ENCODE data around the gene PNCK.
"Not testable (repeated sequence)": the region's sequence is repeated elsewhere in the genome, so short reads cannot be mapped to it uniquely, and the experiment has no call there.

Gene PNCK

GRCh38 chrX:153673428-153674218, at the start of gene PNCK:
TSS of gene PNCK (minus strand) at chrX:153673813. CDS start at chrX:153673076, 737 bp downstream.
- DNase-seq: no peak

DNA sequence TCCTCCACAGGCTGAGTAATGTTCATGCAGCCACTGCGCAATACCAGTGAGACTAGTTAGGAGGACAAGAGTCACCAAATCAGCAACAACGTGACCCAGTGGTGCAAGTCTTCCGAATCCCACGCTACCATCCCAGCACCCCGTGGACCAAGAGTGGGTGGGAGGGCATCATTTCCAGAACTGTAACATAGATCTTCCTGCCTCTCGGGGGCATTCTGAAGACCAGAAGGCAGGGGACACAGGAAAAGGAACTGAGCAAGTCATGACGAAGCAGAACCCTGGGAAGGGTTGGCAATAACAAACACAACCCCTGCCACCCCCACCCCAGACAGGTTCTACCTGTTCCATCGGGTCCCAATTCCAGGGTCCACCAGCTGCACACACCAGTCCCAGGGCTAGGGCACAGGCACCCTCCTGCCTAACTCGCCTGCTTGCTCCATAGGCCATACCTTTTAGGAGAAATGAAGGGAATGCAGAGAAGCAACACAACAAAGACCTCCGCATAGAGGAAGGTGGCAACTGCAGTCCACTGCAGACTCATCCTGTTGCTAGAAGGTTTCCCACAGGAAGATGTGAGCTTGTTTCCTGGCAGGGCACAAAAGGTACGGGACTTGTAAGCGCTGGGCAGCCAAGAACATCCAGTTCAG, 49.2 kb upstream of the PNCK start:
- DNase-seq: no peak

DNA sequence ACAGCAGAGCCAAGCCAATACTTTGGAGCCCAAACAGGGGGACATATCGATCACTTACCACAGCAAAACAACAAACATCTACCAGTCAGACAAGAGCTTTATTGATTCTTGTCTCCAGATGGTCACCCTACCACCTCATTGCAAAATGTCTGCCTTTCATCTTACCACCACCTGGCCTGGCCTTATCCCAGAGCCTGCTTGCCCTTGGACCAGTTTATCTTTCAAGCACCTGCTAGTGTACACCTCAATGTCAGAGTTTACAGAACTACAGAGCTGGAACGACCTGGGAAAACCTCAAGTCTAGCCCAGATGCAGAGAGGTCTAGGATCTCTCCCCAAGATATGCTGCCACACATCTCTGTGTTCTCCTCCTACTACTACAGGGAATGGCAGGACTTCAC, 46.1 kb upstream of the PNCK start:
- DNase-seq: no peak

DNA sequence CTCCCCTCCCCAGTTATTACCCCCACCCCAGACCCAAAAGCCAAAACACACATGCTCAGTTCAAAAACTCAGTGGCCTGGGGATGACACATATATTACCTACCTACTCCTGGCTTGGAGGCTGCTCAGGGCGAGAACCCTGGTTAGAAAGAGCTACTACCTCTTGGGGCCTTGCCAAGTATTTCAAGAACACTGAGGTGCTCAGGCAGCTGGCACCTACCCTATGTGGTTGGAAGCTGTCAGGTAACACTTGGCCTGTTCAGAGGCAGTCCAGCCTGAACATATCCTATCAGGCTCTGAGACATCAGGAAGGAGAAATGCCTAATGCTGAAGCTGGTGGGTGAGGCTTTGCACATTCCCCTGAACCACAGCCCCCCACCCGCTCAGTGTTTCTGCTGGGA, 45.6 kb upstream of the PNCK start:
- no peak for DNase-seq

- DNase-seq: no peak
These were observed 43.8 kb upstream of the PNCK start for GRCh38 chrX:153717445-153717844.

GRCh38 chrX:153714256-153714655, 40.6 kb upstream of the PNCK start:
- DNase-seq: no peak

DNA sequence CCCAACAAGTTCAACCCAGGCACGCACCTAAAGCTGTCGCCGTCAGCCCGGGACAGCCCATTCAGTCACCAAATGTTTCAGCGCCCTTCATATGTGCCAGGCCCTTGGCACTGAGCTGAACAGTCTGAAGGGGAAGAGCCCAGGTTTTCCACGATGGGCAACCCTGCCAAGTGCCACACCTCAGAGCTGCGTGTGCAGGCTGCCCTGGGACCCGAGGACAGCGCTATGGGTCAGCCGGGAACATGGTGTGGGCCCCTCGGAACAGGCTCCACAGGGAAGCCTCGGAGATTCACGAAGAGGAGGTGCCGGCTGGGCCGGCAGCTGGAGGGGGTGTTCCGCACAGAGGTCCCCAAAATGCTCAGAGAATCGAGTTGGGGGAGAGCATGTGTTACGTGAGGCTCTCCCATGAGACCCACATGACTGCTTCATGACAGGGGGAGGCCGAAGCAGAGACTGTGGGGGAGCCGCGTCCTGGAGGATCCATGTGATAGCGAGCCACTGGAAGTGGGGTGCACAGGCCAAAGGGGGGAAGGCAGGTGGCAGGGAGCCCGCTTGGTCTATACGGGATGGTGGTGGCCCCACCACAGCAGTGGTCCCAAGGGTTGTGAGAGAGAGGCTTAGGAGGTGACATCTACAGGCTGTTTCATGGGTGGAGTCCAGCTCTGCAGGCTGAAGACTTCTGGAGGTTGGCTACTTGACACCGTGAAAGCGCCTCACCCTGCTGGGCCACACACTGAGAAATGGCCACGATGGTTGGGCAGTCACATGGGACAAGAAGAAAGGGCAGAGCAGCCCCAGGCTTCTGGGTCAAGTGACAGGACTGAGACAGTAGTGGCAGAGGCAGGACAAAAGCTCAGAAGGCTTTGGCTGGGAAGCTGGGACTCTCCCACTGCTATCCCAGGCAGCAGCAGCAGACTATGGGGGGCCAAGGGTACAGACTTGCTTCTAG, 36.4 kb upstream of the PNCK start:
- DNase-seq: no peak

GRCh38 chrX:153708415-153708814, 34.8 kb upstream of the PNCK start:
- DNase-seq: no peak

DNA sequence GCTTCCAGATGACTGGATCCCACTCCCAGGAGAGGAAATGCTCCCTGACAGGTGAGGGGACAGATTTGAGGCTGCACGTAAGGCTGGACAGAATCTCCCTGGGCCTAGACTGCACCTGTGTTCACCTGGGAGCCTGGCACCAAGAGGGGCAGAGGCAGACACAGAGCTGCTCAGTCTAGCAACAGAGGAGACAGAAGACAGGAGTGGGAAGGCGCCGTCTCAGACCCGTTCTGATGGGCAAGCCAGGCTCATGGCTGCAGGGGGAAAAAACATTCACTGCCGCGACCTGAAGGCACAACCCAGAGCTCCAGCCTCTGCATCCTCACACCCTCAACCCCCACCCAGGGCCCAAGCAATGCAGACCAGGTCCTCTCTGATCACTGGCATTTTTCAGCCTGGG, 33.8 kb upstream of the PNCK start:
- DNase-seq: no peak

- DNase-seq: no peak
These were observed 33.2 kb upstream of the PNCK start for GRCh38 chrX:153706799-153707198.

- DNase-seq: not testable (repeated sequence)
These were observed 31.9 kb upstream of the PNCK start for GRCh38 chrX:153705403-153706060.

GRCh38 chrX:153704631-153705402, 31.2 kb upstream of the PNCK start:
- DNase-seq: not testable (repeated sequence)

- no peak for DNase-seq
These were observed 30.5 kb upstream of the PNCK start for GRCh38 chrX:153704021-153704526.

DNA sequence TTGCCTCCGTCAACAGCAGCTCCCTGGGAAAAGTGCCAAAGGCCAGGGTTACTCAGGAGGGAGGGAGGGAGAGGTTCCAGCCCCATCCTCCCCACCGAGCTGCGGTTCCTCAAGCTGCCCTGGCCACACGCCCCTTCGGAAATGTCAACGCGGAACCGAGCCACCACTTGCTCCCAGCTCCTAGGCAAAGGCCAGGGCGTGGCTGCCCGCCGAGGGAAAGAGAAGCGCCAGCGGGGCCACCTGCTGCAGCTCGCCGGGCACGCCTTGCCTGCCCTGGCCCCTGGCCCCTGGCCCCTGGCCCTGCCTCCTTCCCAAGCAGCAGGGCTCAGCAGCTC, 29.4 kb upstream of the PNCK start:
- DNase-seq: no peak

DNA sequence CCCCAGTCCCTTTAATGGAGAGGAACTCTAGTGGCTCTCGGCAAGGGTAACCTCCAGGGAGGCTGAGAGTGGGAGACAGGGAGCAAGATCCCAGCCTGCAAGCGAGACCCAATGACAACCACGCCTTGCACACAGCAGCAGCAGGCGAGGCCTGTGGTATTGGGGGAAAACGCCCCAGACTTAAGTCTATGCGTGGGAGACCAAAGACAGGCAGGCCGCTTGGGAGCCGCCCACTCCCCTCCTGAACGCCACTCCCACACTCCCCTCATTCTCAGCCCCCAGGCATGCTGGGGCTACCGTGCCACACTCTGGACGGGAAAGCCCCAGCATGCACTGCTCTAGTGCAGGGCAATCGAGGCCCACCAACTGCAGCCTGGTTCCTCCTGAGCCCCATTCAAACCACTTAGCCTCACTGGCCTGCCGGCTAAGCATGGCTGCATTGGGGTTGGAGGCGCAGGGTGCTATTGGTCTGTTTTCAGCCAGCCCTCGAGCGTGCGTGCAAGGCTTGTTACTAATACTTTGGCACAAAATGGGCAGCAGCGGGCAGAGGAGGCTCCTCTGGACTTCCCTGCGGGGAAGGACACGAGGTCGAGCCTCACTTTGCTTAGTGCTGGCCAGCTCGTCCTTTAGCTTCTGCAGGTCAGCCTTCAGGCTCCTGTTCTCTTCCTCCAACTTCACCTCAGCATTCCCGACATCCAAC, 28.9 kb upstream of the PNCK start:
- DNase-seq: no peak

DNA sequence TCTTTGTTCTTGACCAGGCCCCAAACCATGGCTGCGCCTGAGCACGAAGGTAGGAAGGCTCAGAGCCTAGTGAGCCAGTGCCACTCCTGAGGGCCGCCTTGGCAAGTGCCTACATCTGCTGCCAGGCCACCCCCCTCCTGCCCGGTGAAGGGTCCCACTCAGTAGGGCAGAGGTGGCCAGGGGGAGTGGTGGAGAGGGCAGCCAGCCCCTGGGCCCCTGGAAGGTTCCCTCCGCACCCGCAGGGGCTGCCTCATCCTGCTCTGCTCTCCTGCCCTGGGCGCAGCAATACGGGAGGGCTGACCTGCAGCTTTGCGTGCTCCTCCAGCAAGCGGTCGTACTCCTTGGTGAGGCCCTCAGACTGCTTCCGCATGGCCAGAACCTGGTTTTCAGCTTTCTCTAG, 28.1 kb upstream of the PNCK start:
- DNase-seq: no peak

- no peak for DNase-seq
These were observed 27.4 kb upstream of the PNCK start for GRCh38 chrX:153700967-153701366.

DNA sequence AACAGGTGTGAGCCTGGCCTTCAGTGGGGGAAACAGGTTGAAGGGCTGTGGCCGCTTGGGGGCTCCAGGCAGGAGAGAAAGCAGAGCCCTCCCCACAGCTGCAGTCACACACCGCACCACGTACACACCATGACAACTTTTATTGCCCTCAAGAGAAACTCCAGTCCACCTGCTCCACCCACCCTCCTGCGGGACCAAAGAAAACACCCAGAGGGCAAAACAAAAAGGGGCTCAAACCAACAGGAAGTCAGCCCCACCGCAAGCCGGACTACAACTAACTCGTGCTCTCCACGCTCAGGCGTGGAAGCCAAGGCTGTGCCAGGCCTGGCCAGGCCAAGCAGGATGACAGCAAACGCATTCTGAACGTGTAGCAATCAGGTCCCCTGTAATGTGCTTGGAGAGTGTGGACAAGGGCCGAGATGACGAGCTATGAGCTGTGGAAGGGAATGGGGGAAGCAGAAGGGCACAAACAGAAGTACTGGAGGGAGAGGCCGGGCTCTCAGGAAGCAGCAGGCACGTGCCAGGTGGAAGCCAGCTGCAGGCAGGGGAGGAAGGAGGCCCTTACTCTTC, 26.8 kb upstream of the PNCK start:
- DNase-seq: no peak

GRCh38 chrX:153699784-153700371, 26.3 kb upstream of the PNCK start:
- not testable (repeated sequence) for DNase-seq

GRCh38 chrX:153699210-153699783, 25.7 kb upstream of the PNCK start:
- DNase-seq: not testable (repeated sequence)
